ENCODE results near the gene KLB. TPM values are rescaled to one million over a fixed set of nuclear protein-coding genes. Genes with fewer than 3 reads are reported as not detected.

Gene KLB
- total and polyA plus RNA-seq, 4 donors: 13.5 to 31.0 (median 22.8) TPM

- peak overlapping the region; percentile 6 to 74 for H3K9ac ChIP-seq (ENCODE audit: low read depth in 1 of 2, low read length in 2 of 2)
- no peaks in the 10 kb centered on the region for H3K9me3 ChIP-seq (ENCODE audit: control insufficient read depth in 4 of 4, low read length in 3 of 4)
- TF ChIP-seq RAD21 (IDR thresholded peaks at IDR 0.05) (no peak), EGR1 (IDR thresholded peaks at IDR 0.05; ENCODE audit: low read depth in 2 of 2) (no peak), YY1 (IDR thresholded peaks at IDR 0.05) (peak; percentile 21), HNF4A (conservative IDR thresholded peaks at IDR 0.05) (peak in 1 of 2 donors; percentile 55), JUND (IDR thresholded peaks at IDR 0.05) (no peak), RXRA (IDR thresholded peaks at IDR 0.05) (peak in 1 of 2 donors; percentile 52), FOXA2 (IDR thresholded peaks at IDR 0.05) (peak; percentile 19), GABPA (IDR thresholded peaks at IDR 0.05 in 1 of 2, conservative IDR thresholded peaks at IDR 0.05 in 1 of 2) (peak in 1 of 2 donors; percentile 10), TAF1 (conservative IDR thresholded peaks at IDR 0.05) (no peak), FOXA1 (IDR thresholded peaks at IDR 0.05) (peak; percentile 29), CTCF (IDR thresholded peaks at IDR 0.05; ENCODE audit: low read depth, low read length, missing input control) (no peak), SP1 (IDR thresholded peaks at IDR 0.05) (no peak)
- TF ChIP-seq, protein P1, sequence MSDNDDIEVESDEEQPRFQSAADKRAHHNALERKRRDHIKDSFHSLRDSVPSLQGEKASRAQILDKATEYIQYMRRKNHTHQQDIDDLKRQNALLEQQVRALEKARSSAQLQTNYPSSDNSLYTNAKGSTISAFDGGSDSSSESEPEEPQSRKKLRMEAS (IDR thresholded peaks at IDR 0.05): no peak
- TF ChIP-seq, protein P2, sequence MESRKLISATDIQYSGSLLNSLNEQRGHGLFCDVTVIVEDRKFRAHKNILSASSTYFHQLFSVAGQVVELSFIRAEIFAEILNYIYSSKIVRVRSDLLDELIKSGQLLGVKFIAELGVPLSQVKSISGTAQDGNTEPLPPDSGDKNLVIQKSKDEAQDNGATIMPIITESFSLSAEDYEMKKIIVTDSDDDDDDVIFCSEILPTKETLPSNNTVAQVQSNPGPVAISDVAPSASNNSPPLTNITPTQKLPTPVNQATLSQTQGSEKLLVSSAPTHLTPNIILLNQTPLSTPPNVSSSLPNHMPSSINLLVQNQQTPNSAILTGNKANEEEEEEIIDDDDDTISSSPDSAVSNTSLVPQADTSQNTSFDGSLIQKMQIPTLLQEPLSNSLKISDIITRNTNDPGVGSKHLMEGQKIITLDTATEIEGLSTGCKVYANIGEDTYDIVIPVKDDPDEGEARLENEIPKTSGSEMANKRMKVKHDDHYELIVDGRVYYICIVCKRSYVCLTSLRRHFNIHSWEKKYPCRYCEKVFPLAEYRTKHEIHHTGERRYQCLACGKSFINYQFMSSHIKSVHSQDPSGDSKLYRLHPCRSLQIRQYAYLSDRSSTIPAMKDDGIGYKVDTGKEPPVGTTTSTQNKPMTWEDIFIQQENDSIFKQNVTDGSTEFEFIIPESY (IDR thresholded peaks at IDR 0.05): peak; percentile 16
- TF ChIP-seq, protein P3, sequence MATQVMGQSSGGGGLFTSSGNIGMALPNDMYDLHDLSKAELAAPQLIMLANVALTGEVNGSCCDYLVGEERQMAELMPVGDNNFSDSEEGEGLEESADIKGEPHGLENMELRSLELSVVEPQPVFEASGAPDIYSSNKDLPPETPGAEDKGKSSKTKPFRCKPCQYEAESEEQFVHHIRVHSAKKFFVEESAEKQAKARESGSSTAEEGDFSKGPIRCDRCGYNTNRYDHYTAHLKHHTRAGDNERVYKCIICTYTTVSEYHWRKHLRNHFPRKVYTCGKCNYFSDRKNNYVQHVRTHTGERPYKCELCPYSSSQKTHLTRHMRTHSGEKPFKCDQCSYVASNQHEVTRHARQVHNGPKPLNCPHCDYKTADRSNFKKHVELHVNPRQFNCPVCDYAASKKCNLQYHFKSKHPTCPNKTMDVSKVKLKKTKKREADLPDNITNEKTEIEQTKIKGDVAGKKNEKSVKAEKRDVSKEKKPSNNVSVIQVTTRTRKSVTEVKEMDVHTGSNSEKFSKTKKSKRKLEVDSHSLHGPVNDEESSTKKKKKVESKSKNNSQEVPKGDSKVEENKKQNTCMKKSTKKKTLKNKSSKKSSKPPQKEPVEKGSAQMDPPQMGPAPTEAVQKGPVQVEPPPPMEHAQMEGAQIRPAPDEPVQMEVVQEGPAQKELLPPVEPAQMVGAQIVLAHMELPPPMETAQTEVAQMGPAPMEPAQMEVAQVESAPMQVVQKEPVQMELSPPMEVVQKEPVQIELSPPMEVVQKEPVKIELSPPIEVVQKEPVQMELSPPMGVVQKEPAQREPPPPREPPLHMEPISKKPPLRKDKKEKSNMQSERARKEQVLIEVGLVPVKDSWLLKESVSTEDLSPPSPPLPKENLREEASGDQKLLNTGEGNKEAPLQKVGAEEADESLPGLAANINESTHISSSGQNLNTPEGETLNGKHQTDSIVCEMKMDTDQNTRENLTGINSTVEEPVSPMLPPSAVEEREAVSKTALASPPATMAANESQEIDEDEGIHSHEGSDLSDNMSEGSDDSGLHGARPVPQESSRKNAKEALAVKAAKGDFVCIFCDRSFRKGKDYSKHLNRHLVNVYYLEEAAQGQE (IDR thresholded peaks at IDR 0.05): no peak
- WGBS: 37% methylated on average over 4 of the region's 4 CpGs
- H3K4me1 ChIP-seq (ENCODE audit: control insufficient read depth in 4 of 4, insufficient read depth in 4 of 4, low read length in 3 of 4): peaks cover 9 to 40% (median 31%) of the 10 kb centered on the region in 4 donors
- H3K27me3 ChIP-seq (ENCODE audit: control insufficient read depth in 4 of 4, insufficient read depth in 4 of 4, low read length in 3 of 4): no peaks in the 10 kb centered on the region
- H3K4me3 ChIP-seq (ENCODE audit: low read depth in 1 of 3, low read length in 3 of 3): no peak overlapping the region
- peaks cover 4 to 13% (median 9%) of the 10 kb centered on the region in 4 donors for H3K36me3 ChIP-seq (ENCODE audit: control insufficient read depth in 4 of 4, insufficient read depth in 3 of 4, low read depth in 1 of 4, low read length in 3 of 4)
- no peak for DNase-seq (ENCODE audit: low spot score)
- H3K27ac ChIP-seq (ENCODE audit: low read depth in 1 of 2, low read length in 2 of 2): peak overlapping the region; percentile 49 to 79
These were observed 60.7 kb downstream of the KLB start for GRCh38 chr4:39467464-39467863.
